ENCODE data around the gene SOX6.

The SOX6 gene

DNA sequence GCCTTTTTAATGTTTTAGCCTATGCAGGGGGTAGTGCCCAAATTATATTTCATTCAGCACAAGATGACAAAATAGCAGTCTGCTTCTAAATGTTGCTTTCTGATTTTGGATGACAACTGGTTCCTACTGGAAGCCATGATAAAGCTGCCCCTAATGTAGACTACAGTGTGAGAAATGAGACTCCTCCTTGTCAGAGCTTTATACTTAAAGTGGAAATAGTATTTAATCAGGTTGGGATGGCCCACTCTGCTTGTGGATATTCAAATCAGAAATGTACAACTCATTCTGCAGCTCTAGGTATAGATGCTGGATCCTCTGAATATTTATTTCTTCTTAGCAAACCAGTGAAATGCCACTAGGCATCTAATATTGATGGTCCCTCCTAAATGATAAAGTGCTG is 171.3 kb downstream of the SOX6 start:
- Mint-ChIP-seq H3K36me3 (no peaks in the 10 kb centered on the region), H3K27ac (no peak overlapping the region), H3K27me3 (no peaks in the 10 kb centered on the region), H3K4me1 (ENCODE audit: low read depth) (no peaks in the 10 kb centered on the region), H3K9me3 (ENCODE audit: low read depth) (no peaks in the 10 kb centered on the region), H3K4me3 (no peak overlapping the region)

DNA sequence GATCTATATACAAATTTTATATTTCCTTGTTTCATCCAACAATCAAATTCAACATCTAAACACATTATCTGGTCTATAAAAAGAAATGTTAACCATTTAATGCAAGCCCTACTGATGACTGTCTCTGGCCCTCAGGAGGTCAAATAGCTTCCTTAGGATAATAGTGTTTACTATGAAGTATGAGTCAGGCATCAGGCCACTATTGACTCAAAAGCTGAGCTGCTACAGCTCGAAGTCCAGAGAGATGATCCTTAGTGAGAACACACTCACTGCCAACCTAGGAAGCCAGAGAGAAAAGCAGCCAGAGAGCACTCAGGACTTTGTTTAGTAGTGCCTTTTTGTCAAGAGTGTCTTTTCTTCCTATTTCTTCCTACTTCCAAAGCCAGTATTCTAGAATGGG is 171.8 kb downstream of the SOX6 start:
- no peaks in the 10 kb centered on the region for H3K4me1 Mint-ChIP-seq (ENCODE audit: low read depth)
- H3K4me3 Mint-ChIP-seq = no peak overlapping the region
- H3K9me3 Mint-ChIP-seq (ENCODE audit: low read depth) = no peaks in the 10 kb centered on the region
- H3K27me3 Mint-ChIP-seq = no peaks in the 10 kb centered on the region
- no peak overlapping the region for H3K27ac Mint-ChIP-seq
- no peaks in the 10 kb centered on the region for H3K36me3 Mint-ChIP-seq

DNA sequence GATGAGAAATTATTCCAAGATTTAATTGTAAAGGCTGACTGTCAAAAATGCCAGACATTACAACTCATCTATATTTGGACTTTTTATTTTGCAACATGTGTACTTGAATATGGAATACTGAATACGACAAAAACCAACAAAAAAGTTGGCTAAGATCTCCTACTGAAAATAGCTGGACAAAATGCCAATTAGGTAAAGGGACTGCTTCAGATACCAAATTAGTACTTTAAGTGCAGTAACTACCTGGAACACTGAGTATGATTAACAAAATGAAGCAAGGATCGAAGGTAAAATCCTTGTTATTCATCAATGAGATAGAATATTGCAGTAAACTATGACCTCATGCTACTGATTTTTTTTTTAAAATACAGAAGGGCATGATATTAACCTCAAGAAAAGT is 173.8 kb downstream of the SOX6 start:
- H3K4me3 Mint-ChIP-seq = no peak overlapping the region
- H3K27me3 Mint-ChIP-seq = no peaks in the 10 kb centered on the region
- H3K4me1 Mint-ChIP-seq (ENCODE audit: low read depth) = no peaks in the 10 kb centered on the region
- no peak overlapping the region for H3K27ac Mint-ChIP-seq
- H3K9me3 Mint-ChIP-seq (ENCODE audit: low read depth) = no peaks in the 10 kb centered on the region
- H3K36me3 Mint-ChIP-seq = no peaks in the 10 kb centered on the region

DNA sequence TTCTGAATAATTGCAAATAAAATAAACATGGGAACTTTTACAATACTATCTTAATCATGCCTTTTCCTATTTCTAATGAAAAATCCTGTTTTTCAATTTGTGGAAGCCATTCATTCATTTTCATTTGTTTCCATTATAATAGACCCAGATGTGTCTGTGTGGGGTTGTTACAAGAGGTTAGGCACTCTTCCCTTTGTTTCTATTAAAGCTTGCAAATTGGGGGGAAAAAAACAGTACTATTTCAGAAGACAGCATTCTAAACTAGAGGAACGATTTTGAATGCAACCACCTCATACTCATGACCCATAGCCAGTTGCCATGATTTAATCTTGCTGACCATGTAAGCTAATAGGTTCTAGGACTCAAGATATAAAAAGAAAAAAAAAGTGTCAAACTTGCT is 175.5 kb downstream of the SOX6 start:
- no peaks in the 10 kb centered on the region for H3K27me3 Mint-ChIP-seq
- H3K4me3 Mint-ChIP-seq = no peak overlapping the region
- no peaks in the 10 kb centered on the region for H3K4me1 Mint-ChIP-seq (ENCODE audit: low read depth)
- H3K27ac Mint-ChIP-seq = no peak overlapping the region
- H3K36me3 Mint-ChIP-seq = no peaks in the 10 kb centered on the region
- no peaks in the 10 kb centered on the region for H3K9me3 Mint-ChIP-seq (ENCODE audit: low read depth)

DNA sequence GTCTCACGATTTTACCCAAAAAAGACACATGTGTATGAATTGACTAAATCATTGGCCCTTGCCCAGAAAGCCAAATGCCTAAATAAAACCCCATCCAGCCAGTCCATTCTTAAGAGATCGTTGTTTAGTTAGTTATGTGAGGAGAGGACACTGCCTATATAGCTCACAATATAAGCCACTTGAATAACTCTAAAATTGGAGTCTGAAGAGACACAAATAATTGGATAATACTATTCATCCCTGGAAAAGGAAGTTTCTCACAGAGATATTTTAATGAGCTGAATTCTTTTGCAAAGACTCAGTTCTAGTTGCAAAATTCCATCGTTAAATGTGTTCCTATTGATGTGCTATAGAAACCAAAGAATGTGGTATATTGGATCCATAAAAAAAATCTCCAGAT is 176.7 kb downstream of the SOX6 start:
- no peaks in the 10 kb centered on the region for H3K36me3 Mint-ChIP-seq
- no peaks in the 10 kb centered on the region for H3K4me1 Mint-ChIP-seq (ENCODE audit: low read depth)
- no peaks in the 10 kb centered on the region for H3K27me3 Mint-ChIP-seq
- no peak overlapping the region for H3K4me3 Mint-ChIP-seq
- no peaks in the 10 kb centered on the region for H3K9me3 Mint-ChIP-seq (ENCODE audit: low read depth)
- H3K27ac Mint-ChIP-seq = no peak overlapping the region

DNA sequence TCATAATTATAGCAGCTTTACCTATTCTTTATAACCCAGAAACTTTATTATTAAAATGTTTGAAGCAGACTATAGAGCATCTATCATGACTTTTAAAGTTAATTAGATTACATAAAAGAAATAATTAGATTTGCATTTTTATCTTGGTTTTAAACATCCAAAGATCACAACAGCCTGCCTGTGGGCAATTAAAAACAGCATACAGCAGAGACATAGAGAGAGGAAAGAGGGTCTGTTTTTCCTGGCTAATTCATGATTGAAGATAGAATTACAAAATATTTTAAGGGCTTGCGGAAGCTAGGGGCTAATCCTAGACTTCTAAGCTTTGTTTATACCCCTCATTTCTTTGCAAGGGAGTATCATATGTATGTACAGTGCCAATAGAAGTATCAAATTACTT is 178.1 kb downstream of the SOX6 start:
- no peak overlapping the region for H3K27ac Mint-ChIP-seq
- H3K4me3 Mint-ChIP-seq = no peak overlapping the region
- no peaks in the 10 kb centered on the region for H3K4me1 Mint-ChIP-seq (ENCODE audit: low read depth)
- no peaks in the 10 kb centered on the region for H3K27me3 Mint-ChIP-seq
- H3K9me3 Mint-ChIP-seq (ENCODE audit: low read depth) = no peaks in the 10 kb centered on the region
- no peaks in the 10 kb centered on the region for H3K36me3 Mint-ChIP-seq

DNA sequence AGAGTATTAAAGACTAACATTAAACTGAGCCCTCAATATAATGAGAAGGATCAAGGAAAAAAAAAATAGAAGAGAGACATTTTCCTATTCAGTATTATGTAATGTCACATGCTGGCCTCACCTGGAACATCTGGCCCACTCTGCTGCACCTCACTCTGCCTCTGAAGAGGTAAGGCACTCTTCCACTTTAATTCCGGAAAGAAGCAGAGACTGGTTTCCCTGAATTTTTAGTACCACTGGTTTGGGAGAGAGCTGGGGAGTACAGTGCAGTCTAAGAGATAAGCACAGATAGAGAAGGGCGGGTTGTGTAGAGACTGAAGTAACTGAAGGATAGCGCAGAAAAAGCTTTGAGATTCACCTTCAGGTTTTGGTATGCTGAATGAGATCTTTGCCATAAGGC is 178.7 kb downstream of the SOX6 start:
- Mint-ChIP-seq H3K4me1 (ENCODE audit: low read depth) (no peaks in the 10 kb centered on the region), H3K27me3 (no peaks in the 10 kb centered on the region), H3K4me3 (no peak overlapping the region), H3K36me3 (no peaks in the 10 kb centered on the region), H3K9me3 (ENCODE audit: low read depth) (no peaks in the 10 kb centered on the region), H3K27ac (no peak overlapping the region)

DNA sequence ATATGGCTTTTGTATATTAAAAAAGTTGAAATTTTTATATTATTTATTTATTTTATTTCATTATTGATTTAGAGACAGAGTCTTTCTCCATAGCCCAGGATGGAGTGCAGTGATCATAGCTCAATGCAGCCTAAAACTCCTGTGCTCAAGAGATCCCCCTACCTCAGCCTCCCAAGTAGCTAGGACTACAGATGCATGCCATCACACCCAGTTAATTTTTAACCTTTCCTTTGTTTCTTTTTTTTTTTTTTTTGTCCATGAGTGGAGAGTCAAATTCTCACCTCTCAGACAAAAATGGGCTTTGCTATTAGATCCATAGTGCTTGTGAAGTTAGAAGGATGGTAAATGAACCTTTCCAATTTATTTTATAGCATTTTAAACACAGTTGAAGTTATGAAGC is 182.5 kb downstream of the SOX6 start:
- Mint-ChIP-seq H3K27ac (no peak overlapping the region), H3K36me3 (no peaks in the 10 kb centered on the region), H3K4me3 (no peak overlapping the region), H3K9me3 (ENCODE audit: low read depth) (no peaks in the 10 kb centered on the region), H3K27me3 (no peaks in the 10 kb centered on the region), H3K4me1 (ENCODE audit: low read depth) (no peaks in the 10 kb centered on the region)

DNA sequence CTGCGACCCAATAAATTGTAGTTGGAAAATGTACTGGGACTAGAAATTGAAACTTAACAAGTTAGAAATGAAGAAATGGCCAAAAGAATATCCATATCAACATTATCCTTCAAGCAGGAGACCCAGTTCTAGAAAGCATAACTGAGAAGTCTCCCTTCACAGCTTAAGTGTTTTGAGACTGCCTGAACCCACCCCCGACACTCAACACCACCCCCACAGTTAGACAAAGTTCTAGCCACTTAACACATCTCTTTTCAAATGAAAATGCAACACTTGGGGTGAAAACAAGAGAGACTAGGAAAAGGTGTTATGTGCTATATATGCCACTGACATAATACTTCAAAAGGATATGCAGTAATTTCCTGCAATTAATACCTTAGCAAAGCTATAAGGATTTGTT is 184.5 kb downstream of the SOX6 start:
- Mint-ChIP-seq H3K4me1 (ENCODE audit: low read depth) (no peaks in the 10 kb centered on the region), H3K36me3 (no peaks in the 10 kb centered on the region), H3K27ac (no peak overlapping the region), H3K4me3 (no peak overlapping the region), H3K27me3 (no peaks in the 10 kb centered on the region), H3K9me3 (ENCODE audit: low read depth) (no peaks in the 10 kb centered on the region)

DNA sequence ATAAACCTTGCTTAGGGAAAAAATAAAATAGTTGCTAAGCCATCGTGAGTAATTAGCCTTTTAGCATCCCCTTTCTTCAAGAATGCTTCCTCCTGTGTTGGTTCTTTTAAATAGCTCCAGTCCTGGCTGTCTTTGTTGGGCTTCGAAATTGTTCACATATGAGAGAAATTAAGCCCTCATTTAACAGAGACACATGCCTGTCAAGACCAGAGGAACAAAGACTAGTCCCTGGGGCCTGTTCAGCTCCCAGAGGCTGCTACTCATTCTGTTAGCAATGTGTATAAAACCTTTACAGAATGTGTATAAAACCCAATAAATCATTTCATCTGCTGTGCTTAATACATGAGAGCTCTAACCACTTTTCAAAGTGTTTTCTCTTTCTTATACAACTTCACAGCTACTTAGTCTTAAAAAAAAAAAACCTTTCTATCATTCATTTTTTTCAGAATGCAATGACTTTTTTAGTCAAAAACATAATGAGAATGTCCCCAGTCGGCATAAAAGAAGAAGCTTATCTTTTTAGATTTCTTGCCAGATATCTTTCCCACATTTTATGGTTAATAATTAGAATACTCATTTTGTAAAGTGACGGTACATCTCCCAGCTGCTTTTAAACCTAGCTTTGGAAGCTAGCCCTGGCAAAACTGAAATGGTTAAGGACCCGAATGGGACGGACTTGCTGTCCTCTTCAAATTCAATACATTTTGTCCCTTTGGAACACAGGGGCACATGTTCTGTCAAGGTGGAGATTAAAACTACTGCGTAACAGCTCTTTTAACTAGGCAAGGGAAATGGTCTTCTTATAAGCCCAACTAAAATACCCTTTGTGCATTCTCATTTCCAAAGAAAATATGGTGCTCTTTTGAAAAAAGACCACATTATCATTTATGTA is 186.1 kb downstream of the SOX6 start:
- Mint-ChIP-seq H3K4me3 (no peak overlapping the region), H3K27ac (no peak overlapping the region), H3K27me3 (no peaks in the 10 kb centered on the region), H3K9me3 (ENCODE audit: low read depth) (no peaks in the 10 kb centered on the region), H3K36me3 (no peaks in the 10 kb centered on the region), H3K4me1 (ENCODE audit: low read depth) (no peaks in the 10 kb centered on the region)

DNA sequence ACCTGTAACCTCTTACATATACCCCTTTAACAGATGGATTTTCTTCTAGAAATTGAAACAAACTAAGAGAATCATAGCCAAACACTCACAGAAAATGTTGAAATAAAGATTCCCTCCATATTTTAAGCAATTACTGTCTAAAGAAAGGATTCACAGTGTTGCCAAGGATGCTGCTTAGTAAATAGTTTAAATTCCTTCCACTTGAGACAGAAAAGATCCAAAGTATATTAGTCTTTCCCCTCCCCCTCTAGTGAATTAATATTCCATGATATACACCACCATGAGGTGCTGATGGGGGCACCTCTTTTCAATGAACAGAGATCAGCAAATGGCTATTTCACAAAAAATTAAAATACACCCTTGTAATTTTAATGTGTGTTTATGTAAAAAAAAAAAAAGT is 186.8 kb downstream of the SOX6 start:
- no peaks in the 10 kb centered on the region for H3K9me3 Mint-ChIP-seq (ENCODE audit: low read depth)
- no peak overlapping the region for H3K27ac Mint-ChIP-seq
- H3K27me3 Mint-ChIP-seq = no peaks in the 10 kb centered on the region
- no peaks in the 10 kb centered on the region for H3K36me3 Mint-ChIP-seq
- H3K4me3 Mint-ChIP-seq = no peak overlapping the region
- no peaks in the 10 kb centered on the region for H3K4me1 Mint-ChIP-seq (ENCODE audit: low read depth)

DNA sequence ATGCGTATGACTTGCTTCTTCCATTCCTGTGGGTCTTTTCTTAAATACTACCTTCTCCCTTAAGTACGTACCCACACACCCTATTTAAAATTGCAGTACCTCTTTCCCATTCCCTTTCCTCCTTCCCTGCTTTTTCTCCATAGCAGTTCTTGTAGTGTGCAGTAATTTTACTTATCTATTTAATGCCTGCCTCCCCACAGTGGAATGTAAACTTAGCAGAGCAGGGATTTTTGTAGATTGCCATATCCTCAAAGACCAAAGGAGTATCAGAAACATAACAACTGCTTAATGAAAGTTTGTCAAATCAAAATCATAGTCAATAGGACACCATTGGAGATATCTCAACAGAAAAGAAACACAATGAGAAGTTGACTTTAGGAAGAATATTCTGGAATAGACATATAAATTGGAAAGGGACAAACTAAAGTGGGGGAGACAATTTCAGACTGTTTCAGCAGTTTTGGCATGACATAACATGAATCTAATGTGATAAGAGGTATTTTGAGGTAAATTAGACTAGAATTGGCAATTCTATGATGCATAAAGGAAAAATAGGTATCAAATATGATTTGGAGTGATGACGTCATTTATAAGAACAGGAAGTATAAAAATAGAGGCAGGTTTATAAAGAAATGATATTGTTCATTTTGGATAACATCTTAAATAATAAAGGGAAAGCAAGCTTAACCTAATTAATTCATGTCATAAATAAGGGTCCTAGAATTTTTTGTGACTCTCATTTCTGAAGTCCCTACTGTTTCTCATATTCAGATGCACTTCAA is 188.4 kb downstream of the SOX6 start:
- H3K9me3 Mint-ChIP-seq (ENCODE audit: low read depth) = peaks cover 2% of the 10 kb centered on the region
- H3K27me3 Mint-ChIP-seq = no peaks in the 10 kb centered on the region
- H3K36me3 Mint-ChIP-seq = no peaks in the 10 kb centered on the region
- H3K4me3 Mint-ChIP-seq = no peak overlapping the region
- no peaks in the 10 kb centered on the region for H3K4me1 Mint-ChIP-seq (ENCODE audit: low read depth)
- no peak overlapping the region for H3K27ac Mint-ChIP-seq

DNA sequence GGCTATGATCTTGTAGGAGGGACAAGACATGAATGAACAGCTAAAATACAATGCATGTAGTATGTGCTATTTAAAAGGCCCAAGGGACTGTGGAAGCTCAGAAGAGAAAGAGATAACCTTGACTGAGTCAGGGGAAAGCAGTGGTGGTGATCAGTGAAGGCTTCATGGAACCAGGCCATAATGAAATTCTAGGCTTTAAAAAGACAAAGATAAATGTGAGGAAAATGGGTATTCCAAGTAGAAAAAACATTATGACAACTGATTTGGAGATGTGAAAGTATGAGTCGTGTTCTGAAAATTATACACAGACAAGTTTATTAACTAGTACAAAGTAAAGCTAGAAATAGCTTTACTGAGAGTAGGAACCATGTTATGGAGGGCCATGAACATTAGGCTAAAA is 189.8 kb downstream of the SOX6 start:
- Mint-ChIP-seq H3K27me3 (no peaks in the 10 kb centered on the region), H3K27ac (no peak overlapping the region), H3K4me3 (no peak overlapping the region), H3K9me3 (ENCODE audit: low read depth) (peaks cover 2% of the 10 kb centered on the region), H3K4me1 (ENCODE audit: low read depth) (no peaks in the 10 kb centered on the region), H3K36me3 (no peaks in the 10 kb centered on the region)

DNA sequence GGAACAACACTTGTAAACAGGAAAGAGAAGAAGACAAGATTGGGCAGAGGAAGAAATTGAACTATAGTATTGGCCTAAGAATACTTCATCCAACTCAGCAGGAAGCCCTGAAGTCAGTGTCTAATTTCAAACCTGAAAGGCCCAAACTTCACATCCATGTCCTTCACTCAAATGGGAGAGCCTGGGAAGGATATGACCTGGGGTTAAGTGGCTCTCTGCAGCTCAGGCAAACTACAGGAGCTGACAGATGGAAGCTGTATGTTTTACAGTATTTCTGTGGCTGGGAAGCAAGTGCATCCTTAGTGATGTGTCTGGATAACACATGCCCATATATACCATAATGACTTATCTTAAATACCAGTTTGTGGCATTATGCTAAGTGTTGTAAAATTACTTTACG is 196.2 kb downstream of the SOX6 start:
- Mint-ChIP-seq H3K36me3 (no peaks in the 10 kb centered on the region), H3K27ac (no peak overlapping the region), H3K9me3 (ENCODE audit: low read depth) (peaks cover 2% of the 10 kb centered on the region), H3K4me1 (ENCODE audit: low read depth) (no peaks in the 10 kb centered on the region), H3K4me3 (no peak overlapping the region), H3K27me3 (no peaks in the 10 kb centered on the region)

DNA sequence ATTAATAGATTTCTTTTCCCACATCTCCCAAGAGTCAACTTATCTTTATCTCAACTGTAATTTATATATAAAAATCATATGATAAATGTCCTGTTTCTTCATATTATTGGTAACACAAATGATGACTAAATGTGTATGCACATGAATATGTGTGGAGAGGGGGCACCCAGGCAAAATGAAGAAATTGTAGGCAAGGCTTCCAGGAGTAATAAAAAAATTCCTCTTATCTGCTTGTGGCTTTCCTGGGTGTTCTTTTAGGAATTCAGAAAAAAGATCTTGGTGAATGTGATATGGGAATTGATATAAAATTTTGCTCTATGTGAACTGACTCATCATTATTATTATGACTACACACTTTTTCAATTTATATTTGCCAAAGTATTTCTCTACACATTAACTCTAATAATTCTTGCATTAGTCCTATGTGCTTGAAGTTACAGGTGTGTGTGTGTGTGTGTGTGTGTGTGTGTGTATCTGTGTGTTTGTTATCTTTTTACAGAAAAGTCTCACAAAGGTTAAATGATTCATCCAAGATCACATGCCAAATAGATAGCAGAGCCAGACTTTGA is 197.8 kb downstream of the SOX6 start:
- no peak overlapping the region for H3K4me3 Mint-ChIP-seq
- no peaks in the 10 kb centered on the region for H3K27me3 Mint-ChIP-seq
- H3K4me1 Mint-ChIP-seq (ENCODE audit: low read depth) = no peaks in the 10 kb centered on the region
- H3K9me3 Mint-ChIP-seq (ENCODE audit: low read depth) = peaks cover 1% of the 10 kb centered on the region
- H3K36me3 Mint-ChIP-seq = no peaks in the 10 kb centered on the region
- no peak overlapping the region for H3K27ac Mint-ChIP-seq
